HG03520 (cell line): Measurements from ENCODE around the gene SLC9A5.

Experiments used
- ATAC-seq: cut with Tn5 transposase; IDR thresholded peaks from one replicate; pipeline ENCODE4 v1.9.1; 2021; ENCODE audit warnings: mild to moderate bottlenecking, moderate library complexity; ENCODE audit not compliant: unreplicated experiment

Gene SLC9A5

DNA sequence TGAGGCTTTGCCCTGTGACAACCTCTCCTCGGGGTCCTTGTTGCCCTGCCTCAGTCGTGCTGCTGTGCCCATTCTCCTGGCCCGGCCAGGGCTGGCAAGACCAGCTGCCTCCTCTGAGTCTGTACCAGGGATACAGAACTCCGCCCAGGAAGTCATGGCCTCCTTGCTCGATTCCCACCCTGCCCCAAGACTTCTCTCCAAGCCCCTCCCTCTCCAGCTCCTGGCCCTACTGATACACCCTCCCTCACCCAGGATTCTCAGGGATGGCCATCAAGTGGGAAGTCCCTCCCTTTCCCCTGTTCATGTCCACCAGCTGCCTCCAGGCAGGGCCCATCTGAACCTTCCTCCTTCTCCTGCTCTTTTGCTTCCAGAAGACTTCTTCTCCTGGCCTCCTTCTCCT lies 33.1 kb upstream of the SLC9A5 start:
- no peak for ATAC-seq

GRCh38 chr16:67216612-67217490 lies 31.9 kb upstream of the SLC9A5 start:
- ATAC-seq = no peak

- ATAC-seq = no peak
These were observed 24.8 kb upstream of the SLC9A5 start for GRCh38 chr16:67223992-67224391.

GRCh38 chr16:67226295-67226803 lies 22.4 kb upstream of the SLC9A5 start:
- ATAC-seq = no peak

- peak; percentile 86 for ATAC-seq
These were observed 21.8 kb upstream of the SLC9A5 start, which contains the start of gene TMEM208 for GRCh38 chr16:67226804-67227566. Gene TMEM208, plus strand, starts transcription at chr16:67227130. Its CDS starts 89 bp downstream, at chr16:67227219.

DNA sequence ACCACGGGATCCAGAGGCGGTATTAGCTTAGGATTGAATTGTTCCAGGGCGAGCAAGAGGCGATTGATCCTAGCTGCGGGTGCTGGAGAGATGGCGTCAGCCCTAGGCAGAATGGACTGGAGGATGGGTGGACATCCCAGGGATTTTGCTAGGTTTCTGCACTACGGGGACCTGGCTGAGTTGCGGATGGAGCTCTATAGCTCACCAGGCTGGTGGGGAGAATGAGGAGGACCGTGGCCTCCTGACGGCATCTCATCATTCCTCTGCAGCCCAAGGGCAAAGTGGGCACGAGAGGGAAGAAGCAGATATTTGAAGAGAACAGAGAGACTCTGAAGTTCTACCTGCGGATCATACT lies 21.2 kb upstream of the SLC9A5 start:
- no peak for ATAC-seq

DNA sequence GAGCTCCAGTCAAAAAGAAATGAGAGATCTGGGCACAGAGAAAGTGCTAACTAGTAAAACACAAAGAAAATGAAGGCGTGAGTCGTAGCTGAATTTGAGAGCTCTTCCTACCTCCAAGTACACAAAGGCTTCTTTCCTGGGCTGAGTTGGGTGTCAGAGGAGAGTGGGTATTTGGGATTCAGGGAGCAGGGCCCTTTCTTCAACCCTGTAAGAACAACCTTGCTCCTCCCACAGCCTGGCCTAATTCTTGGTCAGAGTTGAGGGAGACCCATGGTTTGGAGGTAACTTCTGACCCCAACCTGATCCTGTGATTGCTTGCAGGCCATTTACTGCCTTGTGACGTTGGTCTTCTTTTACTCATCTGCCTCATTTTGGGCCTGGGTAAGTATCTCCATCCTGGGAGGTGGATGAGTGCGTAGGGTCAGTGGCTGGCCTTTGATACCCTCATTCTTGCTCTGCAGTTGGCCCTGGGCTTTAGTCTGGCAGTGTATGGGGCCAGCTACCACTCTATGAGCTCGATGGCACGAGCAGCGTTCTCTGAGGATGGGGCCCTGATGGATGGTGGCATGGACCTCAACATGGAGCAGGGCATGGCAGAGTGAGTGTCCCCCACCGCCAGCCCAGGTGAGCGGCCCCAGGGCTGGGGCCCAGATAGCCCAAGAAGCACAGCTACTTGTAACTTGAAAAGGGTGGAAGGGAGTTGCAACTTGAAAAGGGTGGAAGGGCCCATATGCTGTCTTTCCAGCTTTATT lies 20.6 kb upstream of the SLC9A5 start:
- ATAC-seq = no peak

DNA sequence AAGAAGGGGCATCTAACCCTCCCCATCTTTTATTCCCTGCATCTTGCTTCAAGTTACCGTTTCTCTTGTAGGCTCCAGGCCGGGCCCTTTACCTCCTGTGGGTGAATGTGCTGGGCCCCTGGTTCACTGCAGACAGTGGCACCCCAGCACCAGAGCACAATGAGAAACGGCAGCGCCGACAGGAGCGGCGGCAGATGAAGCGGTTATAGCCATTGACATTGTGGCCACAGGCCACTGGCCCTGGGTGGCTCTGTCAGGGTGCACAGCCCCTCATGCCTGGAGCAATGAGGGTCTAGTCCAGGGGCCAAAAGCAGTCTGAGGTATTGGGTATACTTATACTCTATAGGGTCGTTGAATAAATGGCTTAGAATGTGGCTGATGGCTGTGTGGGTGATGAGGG lies 19.9 kb upstream of the SLC9A5 start:
- ATAC-seq = no peak

DNA sequence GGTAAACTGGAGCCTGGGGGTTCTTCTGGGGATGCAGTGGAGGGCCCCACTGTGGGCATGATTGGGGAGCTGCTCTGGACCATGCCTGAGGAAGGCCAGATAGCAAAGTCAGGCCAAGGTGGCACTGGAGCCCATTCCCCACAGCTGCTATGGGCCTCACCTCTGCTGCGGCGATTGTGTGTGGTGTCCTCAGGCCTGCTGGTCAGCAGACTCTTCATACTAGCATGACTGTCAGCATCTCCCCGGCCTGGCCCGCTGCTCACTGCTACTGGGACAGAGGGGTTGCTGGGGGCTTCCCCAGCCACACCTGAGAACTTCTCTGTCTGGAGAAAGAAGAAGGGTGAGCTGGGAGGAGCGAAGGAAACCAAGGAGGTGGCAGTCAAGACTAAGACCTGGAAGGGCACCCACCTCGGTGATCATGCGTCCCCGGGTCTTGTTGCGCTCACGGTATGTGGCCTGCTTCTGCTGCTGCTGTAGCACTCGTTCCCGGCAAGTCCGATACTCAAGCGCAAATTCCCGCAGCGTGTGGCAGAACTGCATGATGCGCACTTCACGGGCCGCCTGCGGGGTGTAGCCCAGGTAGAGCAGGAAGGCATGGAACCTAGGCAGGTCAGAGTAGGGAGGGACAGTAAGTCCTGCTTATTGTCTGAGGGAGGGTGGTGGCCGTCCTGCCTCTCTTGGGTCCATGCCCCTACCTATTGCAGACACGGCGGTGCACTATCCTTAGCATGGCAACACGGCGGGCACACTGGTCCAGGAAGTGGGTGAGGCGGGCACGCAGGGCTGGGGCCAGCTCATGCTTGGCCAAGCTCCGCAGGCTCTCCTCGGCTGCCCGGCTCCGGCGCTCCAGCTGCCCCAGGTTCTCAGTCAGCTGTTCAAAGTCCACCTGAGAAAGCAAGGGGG lies 18.6 kb upstream of the SLC9A5 start:
- no peak for ATAC-seq

- no peak for ATAC-seq
These were observed 17.7 kb upstream of the SLC9A5 start for GRCh38 chr16:67230809-67231660.

GRCh38 chr16:67233596-67233995 lies 15.2 kb upstream of the SLC9A5 start:
- ATAC-seq = no peak

GRCh38 chr16:67234180-67234597 lies 14.6 kb upstream of the SLC9A5 start:
- ATAC-seq = no peak

GRCh38 chr16:67235816-67236562 lies 12.8 kb upstream of the SLC9A5 start:
- no peak for ATAC-seq

DNA sequence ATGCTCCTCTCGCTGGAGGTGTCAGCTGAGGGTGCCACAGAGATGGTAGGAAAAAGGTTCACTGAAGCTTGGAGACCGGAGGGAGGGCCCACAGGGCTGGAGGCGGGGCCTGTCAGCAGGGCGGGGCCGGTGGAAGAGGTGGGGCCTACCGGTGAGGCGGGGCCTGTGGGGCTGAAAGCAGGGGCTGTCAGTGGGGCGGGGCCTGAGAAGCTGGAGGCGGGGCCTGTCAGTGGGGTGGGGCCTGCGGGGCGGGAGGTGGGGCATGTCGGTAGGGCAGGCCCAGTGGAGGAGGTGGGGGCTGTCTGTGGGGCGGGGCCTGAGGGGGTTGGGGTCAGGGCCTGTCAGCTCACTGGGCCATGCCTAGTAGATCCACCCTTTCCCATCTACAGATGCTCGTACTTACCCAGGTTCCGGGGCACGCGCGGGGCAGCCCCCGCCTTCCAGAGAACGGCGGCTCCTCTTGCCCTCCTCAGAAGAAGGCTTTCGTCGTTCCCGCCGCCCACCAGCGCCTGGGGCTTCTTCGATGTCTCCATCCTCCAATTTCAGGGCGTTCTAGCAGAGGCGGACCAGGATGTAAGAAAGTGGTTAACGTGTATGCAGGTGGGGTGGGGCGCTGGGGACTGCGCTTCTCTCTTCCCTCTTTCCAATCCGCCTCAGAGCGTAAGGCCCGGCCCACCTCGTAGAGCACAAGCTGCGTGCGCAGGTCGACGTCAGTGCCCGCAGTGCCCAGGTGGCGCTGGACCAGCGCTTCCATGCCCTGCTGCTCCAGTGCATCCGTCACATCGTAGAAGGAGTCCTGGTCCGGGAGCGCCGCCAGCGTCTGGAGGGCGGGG lies 12.0 kb upstream of the SLC9A5 start:
- ATAC-seq = no peak

GRCh38 chr16:67237396-67238277 lies 11.1 kb upstream of the SLC9A5 start:
- no peak for ATAC-seq

DNA sequence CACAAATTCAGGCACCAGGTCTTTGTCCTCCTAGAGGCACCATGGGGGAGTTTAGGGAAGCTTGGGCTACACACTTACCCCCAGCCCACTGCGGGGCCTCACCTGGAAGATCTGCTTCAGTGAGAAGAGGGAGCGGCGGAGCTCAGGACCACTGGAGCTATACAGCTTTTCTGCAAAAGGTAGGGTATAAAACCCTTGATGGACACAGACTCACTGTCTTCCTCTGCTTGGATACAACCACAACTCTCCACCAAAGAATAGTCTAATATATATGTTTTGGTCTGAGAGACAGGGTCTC lies 10.6 kb upstream of the SLC9A5 start:
- no peak for ATAC-seq
